ENCODE data around the gene TGOLN2.
A peak's percentile ranks its signal among the peaks of the same experiment; 100 is the strongest.

The TGOLN2 gene

GRCh38 chr2:85310330-85310729 is 17.5 kb downstream of the TGOLN2 start:
- H3K4me3 ChIP-seq (ENCODE audit: low read depth, low read length), result no peak overlapping the region
- no peaks in the 10 kb centered on the region for H3K36me3 ChIP-seq
- peaks cover 9% of the 10 kb centered on the region; the same call in 1 of the 2 replicates for H3K4me1 ChIP-seq

GRCh38 chr2:85309699-85310321 is 18.0 kb downstream of the TGOLN2 start:
- Histone ChIP-seq H3K4me1 (peaks cover 9% of the 10 kb centered on the region; the same call in 1 of the 2 replicates), H3K27me3 (no peaks in the 10 kb centered on the region), H3K36me3 (no peaks in the 10 kb centered on the region), H3K9me3 (no peaks in the 10 kb centered on the region), H3K4me3 (ENCODE audit: low read depth, low read length) (no peak overlapping the region)
- no peak for TF ChIP-seq CTCF (IDR thresholded peaks at IDR 0.05; ENCODE audit: low read depth, low read length)
- DNase-seq, result no peak

More at GRCh38 chr2:85310330-85310729, 17.5 kb downstream of the TGOLN2 start:
- DNase-seq, result no peak
- Histone ChIP-seq H3K9me3 (no peaks in the 10 kb centered on the region), H3K27me3 (no peaks in the 10 kb centered on the region)
- TF ChIP-seq CTCF (IDR thresholded peaks at IDR 0.05; ENCODE audit: low read depth, low read length), result no peak

GRCh38 chr2:85308896-85309555 is 18.8 kb downstream of the TGOLN2 start:
- Histone ChIP-seq H3K4me3 (ENCODE audit: low read depth, low read length) (no peak overlapping the region; the same call in none of the 2 replicates), H3K36me3 (no peaks in the 10 kb centered on the region), H3K27me3 (no peaks in the 10 kb centered on the region), H3K9me3 (no peaks in the 10 kb centered on the region), H3K4me1 (peaks cover 9% of the 10 kb centered on the region; the same call in 1 of the 2 replicates)
- no peak for TF ChIP-seq CTCF (IDR thresholded peaks at IDR 0.05; ENCODE audit: low read depth, low read length)
- peak; percentile 82 for DNase-seq

GRCh38 chr2:85308201-85308600 is 19.6 kb downstream of the TGOLN2 start:
- no peak for DNase-seq

GRCh38 chr2:85307527-85307897 is 20.3 kb downstream of the TGOLN2 start:
- peaks cover 9% of the 10 kb centered on the region; the same call in 1 of the 2 replicates for H3K4me1 ChIP-seq
- no peaks in the 10 kb centered on the region for H3K27me3 ChIP-seq
- no peak for DNase-seq
- H3K4me3 ChIP-seq (ENCODE audit: low read depth, low read length), result no peak overlapping the region
- H3K9me3 ChIP-seq, result no peaks in the 10 kb centered on the region
- H3K36me3 ChIP-seq, result no peaks in the 10 kb centered on the region
- TF ChIP-seq CTCF (IDR thresholded peaks at IDR 0.05; ENCODE audit: low read depth, low read length), result no peak

More at GRCh38 chr2:85308201-85308600, 19.6 kb downstream of the TGOLN2 start:
- no peak for TF ChIP-seq CTCF (IDR thresholded peaks at IDR 0.05; ENCODE audit: low read depth, low read length)
- Histone ChIP-seq H3K4me1 (peaks cover 9% of the 10 kb centered on the region; the same call in 1 of the 2 replicates), H3K36me3 (no peaks in the 10 kb centered on the region), H3K4me3 (ENCODE audit: low read depth, low read length) (no peak overlapping the region), H3K9me3 (no peaks in the 10 kb centered on the region), H3K27me3 (no peaks in the 10 kb centered on the region)
